GM13977 (cell line): Measurements from ENCODE around the gene PHLDB2.

Source experiments
- DNase-seq: peaks from one replicate; pipeline ENCODE4 v3.0.0; 2012; ENCODE audit warnings: low spot score
- in situ Hi-C: fragments of 300-500 bp; cut with MboI; formaldehyde crosslinking; loops from one replicate; pipeline ENCODE4 v1.12.0; 2022; ENCODE audit warnings: low sequenced_read_pairs, low pct_unique_long_range_greater_than_20kb, mixed read lengths, inconsistent platforms; ENCODE audit not compliant: unreplicated experiment
- TF ChIP-seq, protein P1 (sequence below): IDR thresholded peaks from 2 replicates; pipeline ENCODE4 v1.5.1; 2012; ENCODE audit warnings: mild to moderate bottlenecking, control low read depth; ENCODE audit not compliant: insufficient read depth; ENCODE audit errors: extremely low read depth, missing control alignments

PHLDB2 gene

DNA sequence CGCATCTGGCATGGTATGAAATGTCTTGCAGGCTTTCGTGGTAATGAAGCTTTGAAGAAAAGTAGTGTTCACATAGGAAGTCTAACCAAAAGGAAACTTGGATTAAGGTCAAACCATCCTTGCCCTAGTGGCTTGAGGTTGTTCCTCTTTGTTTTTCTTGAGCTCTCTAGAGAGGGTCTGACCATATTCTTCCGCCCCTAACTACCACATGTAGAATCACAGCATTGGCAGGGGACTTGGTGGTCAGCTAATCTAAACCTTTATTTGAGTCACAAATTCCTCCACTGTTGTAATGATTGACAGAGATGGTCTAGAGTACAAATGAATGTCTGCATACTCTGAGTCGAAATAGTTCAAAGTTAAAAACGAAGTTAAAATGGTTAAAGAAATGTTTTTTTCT, 39.1 kb upstream of the PHLDB2 start:
- TF ChIP-seq, protein P1, sequence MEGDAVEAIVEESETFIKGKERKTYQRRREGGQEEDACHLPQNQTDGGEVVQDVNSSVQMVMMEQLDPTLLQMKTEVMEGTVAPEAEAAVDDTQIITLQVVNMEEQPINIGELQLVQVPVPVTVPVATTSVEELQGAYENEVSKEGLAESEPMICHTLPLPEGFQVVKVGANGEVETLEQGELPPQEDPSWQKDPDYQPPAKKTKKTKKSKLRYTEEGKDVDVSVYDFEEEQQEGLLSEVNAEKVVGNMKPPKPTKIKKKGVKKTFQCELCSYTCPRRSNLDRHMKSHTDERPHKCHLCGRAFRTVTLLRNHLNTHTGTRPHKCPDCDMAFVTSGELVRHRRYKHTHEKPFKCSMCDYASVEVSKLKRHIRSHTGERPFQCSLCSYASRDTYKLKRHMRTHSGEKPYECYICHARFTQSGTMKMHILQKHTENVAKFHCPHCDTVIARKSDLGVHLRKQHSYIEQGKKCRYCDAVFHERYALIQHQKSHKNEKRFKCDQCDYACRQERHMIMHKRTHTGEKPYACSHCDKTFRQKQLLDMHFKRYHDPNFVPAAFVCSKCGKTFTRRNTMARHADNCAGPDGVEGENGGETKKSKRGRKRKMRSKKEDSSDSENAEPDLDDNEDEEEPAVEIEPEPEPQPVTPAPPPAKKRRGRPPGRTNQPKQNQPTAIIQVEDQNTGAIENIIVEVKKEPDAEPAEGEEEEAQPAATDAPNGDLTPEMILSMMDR: no peak
- DNase-seq: no peak
- in situ Hi-C loops: no loop called here

DNA sequence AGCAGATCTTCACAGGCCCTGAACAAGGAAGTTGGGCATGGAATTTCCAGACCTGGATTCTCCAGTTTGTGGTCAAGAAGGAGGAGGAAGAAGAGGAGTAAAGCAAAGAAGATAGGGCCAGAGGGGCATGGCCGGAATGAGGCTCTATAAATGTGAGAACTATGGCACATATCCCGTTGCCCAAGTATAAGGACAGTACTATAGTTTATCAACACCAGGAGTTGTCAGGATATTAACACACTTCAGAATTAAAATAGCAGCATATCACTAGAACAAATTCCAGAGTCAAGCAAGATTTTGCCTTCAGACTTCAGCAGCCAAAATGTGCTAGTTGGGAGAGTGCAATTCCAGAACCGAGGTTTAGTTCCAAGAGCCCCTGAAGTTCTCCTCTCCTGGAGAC, 38.4 kb upstream of the PHLDB2 start:
- in situ Hi-C loops: no loop called here
- TF ChIP-seq, protein P1: no peak
- DNase-seq: no peak

DNA sequence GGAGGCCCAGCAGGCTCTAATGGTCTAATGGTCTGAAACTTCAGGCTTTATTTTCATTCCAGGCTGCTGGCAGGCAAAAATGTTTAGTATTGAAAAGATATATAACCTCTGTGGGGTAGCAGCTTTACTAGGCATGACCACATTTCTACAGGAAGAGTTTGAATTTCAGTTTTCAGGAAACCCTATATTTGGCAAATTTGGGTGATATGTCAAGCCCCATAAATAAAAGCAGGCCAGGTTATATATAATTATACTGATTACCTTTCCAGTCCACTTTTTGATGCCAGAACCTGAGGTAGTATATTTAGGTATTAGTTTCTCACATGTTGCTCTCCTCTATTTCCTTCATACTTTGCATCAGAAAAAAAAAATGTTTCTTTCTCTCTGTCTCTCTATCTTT, 37.2 kb upstream of the PHLDB2 start:
- in situ Hi-C loops: no loop called here
- TF ChIP-seq, protein P1: no peak
- DNase-seq: no peak

GRCh38 chr3:111822804-111823203, 36.3 kb upstream of the PHLDB2 start:
- in situ Hi-C loops: no loop called here
- TF ChIP-seq, protein P1: no peak
- DNase-seq: no peak

DNA sequence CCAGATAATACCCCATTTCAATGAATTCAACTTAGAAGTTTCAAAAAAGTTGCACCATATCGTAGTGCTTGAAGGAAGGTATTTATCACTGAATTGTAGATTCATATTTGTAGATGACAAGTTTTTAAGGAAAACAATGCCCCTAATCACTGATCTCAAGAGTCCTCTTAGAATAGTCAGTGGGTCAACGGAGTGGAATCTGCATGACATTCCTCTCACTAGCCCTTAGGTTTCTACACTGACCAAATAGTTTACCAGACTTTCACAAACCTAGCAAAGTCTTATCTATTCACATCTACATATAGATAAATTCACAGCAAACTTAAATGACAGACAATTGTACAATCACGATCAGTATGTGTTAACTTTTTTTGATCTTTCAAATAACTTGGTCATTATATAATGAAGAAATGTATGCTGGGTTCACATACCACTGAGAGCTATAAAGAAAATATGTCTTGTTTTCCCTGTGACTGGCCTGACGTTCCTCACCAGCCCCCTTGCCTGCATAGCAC, 35.7 kb upstream of the PHLDB2 start:
- in situ Hi-C loops: no loop called here
- TF ChIP-seq, protein P1: no peak
- DNase-seq: no peak

GRCh38 chr3:111824351-111824750, 34.7 kb upstream of the PHLDB2 start:
- DNase-seq: no peak
- in situ Hi-C loops: no loop called here
- TF ChIP-seq, protein P1: no peak

DNA sequence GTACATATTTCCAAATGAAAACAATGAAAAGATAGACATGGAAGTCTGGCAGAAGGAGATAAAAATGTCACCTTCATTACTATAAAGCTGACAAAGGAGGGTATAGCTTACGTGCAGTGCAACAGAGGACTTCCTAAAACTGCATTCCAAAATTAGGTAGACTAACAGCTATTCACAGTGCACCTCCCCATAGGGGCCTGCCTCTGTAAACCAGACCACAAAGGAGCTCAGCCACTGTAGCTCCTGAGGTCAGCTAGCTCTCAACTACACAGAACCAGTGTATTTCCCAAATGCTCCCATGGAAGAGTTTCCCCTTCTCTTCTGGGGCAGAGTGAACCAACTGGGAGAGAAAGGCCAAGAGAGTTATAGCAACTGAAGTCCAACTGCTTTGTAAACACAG, 31.2 kb upstream of the PHLDB2 start:
- in situ Hi-C loops: no loop called here
- TF ChIP-seq, protein P1: no peak

More for the DNA sequence above, 31.2 kb upstream of the PHLDB2 start:
- no peak for DNase-seq
